Parathyroid adenoma (tissue), 2 donors: ENCODE measurements around the gene MAZ.
A peak's percentile ranks its signal among the peaks of the same experiment; 100 is the strongest.

ENCODE experiments used
- H2AFZ ChIP-seq: fragments of 300-600 bp; sonication (generic); one replicate; pipeline ENCODE4 v1.7.0; 2017; ENCODE audit warnings: antibody characterized with exemption, mild to moderate bottlenecking
- H3K27ac ChIP-seq: fragments of 300-600 bp; sonication (generic); one replicate; pipeline ENCODE4 v1.7.0; 2017
- H3K27me3 ChIP-seq: fragments of 300-600 bp; sonication (generic); one replicate; pipeline ENCODE4 v1.7.0; 2017; ENCODE audit warnings: low read length; ENCODE audit not compliant: control insufficient read depth, insufficient read depth
- H3K36me3 ChIP-seq: fragments of 300-600 bp; sonication (generic); one replicate; pipeline ENCODE4 v1.7.0; 2017; ENCODE audit warnings: low read length; ENCODE audit not compliant: control insufficient read depth, insufficient read depth
- H3K4me1 ChIP-seq: fragments of 300-600 bp; sonication (generic); one replicate; pipeline ENCODE4 v1.7.0; 2017; ENCODE audit warnings: control low read depth
- H3K4me2 ChIP-seq: fragments of 300-600 bp; sonication (generic); one replicate; pipeline ENCODE4 v1.7.0; 2017; ENCODE audit warnings: low read length
- H3K4me3 ChIP-seq: fragments of 300-600 bp; sonication (generic); one replicate; pipeline ENCODE4 v1.7.0; 2017; ENCODE audit warnings: low read depth, low read length
- H3K79me2 ChIP-seq: fragments of 300-600 bp; sonication (generic); one replicate; pipeline ENCODE4 v1.7.0; 2017; ENCODE audit warnings: control low read depth
- H3K9ac ChIP-seq: fragments of 300-600 bp; sonication (generic); one replicate; pipeline ENCODE4 v1.7.0; 2017; ENCODE audit warnings: mild to moderate bottlenecking
- H3K9me3 ChIP-seq: fragments of 300-600 bp; sonication (generic); one replicate; pipeline ENCODE4 v1.7.0; 2017; ENCODE audit warnings: low read length; ENCODE audit not compliant: control insufficient read depth
- CTCF ChIP-seq: fragments of 300-600 bp; sonication (generic); IDR thresholded peaks from one replicate; pipeline ENCODE4 v1.7.0; 2017; ENCODE audit warnings: antibody characterized with exemption, mild to moderate bottlenecking
- donor health status: primary hyperparathyroidism.

The MAZ gene

GRCh38 chr16:29809031-29809747, 2.9 kb downstream of the MAZ start:
- H3K27me3 ChIP-seq, result no peaks in the 10 kb centered on the region
- H2AFZ ChIP-seq, result no peak overlapping the region
- peak overlapping the region; percentile 82 for H3K27ac ChIP-seq
- no peak overlapping the region for H3K4me3 ChIP-seq
- H3K9ac ChIP-seq, result no peak overlapping the region
- H3K79me2 ChIP-seq, result peaks cover 3% of the 10 kb centered on the region
- no peak for TF ChIP-seq CTCF
- no peaks in the 10 kb centered on the region for H3K36me3 ChIP-seq
- peaks cover 28% of the 10 kb centered on the region for H3K4me1 ChIP-seq
- H3K9me3 ChIP-seq, result no peaks in the 10 kb centered on the region
- no peak overlapping the region for H3K4me2 ChIP-seq

GRCh38 chr16:29809850-29810698, 3.7 kb downstream of the MAZ start:
- Histone ChIP-seq H3K4me3 (no peak overlapping the region), H3K9me3 (no peaks in the 10 kb centered on the region), H3K4me2 (no peak overlapping the region), H2AFZ (no peak overlapping the region), H3K4me1 (peaks cover 25% of the 10 kb centered on the region), H3K79me2 (peaks cover 6% of the 10 kb centered on the region), H3K27me3 (no peaks in the 10 kb centered on the region), H3K9ac (no peak overlapping the region), H3K27ac (peak overlapping the region; percentile 95), H3K36me3 (no peaks in the 10 kb centered on the region)
- TF ChIP-seq CTCF, result no peak

GRCh38 chr16:29810699-29811169, 4.4 kb downstream of the MAZ start:
- Histone ChIP-seq H3K4me1 (peaks cover 27% of the 10 kb centered on the region), H3K4me3 (peak overlapping the region; percentile 53), H2AFZ (peak overlapping the region; percentile 86), H3K27me3 (no peaks in the 10 kb centered on the region), H3K9ac (no peak overlapping the region), H3K36me3 (no peaks in the 10 kb centered on the region), H3K27ac (peak overlapping the region; percentile 95), H3K9me3 (no peaks in the 10 kb centered on the region), H3K4me2 (peak overlapping the region; percentile 89), H3K79me2 (peaks cover 6% of the 10 kb centered on the region)
- TF ChIP-seq CTCF, result no peak

- no peak for TF ChIP-seq CTCF
- Histone ChIP-seq H3K27ac (peak overlapping the region; percentile 95), H3K4me3 (peak overlapping the region; percentile 53), H3K27me3 (no peaks in the 10 kb centered on the region), H3K79me2 (peaks cover 6% of the 10 kb centered on the region), H3K4me2 (peak overlapping the region; percentile 89), H3K36me3 (no peaks in the 10 kb centered on the region), H3K9ac (peak overlapping the region; percentile 57), H2AFZ (peak overlapping the region; percentile 86), H3K4me1 (peaks cover 27% of the 10 kb centered on the region), H3K9me3 (no peaks in the 10 kb centered on the region)
Measured at GRCh38 chr16:29811170-29811895, 5.0 kb downstream of the MAZ start.
